WTC11 (cell line): ENCODE measurements around the gene AKR1C2.
"Not testable (repeated sequence)": the region's sequence is repeated elsewhere in the genome, so short reads cannot be mapped to it uniquely, and the experiment has no call there.

ENCODE experiments used
- CTCF ChIP-seq: fragments of 200-600 bp; IDR thresholded peaks from 2 replicates; pipeline ENCODE4 v1.8.0; 2022; ENCODE audit warnings: antibody characterized with exemption
- ERG ChIP-seq: fragments of 250-450 bp; sonication (Bioruptor Pico); IDR thresholded peaks from 2 replicates; pipeline ENCODE4 v1.8.0; 2021; ENCODE audit warnings: mild to moderate bottlenecking
- ESRRA ChIP-seq: sonication (generic); formaldehyde crosslinking; IDR thresholded peaks from 2 replicates; pipeline ENCODE4 v1.8.1; 2022; ENCODE audit warnings: mild to moderate bottlenecking, missing genetic modification reagents, borderline replicate concordance
- ZNF281 ChIP-seq: sonication (generic); formaldehyde crosslinking; IDR thresholded peaks from 2 replicates; pipeline ENCODE4 v1.8.0; 2023; ENCODE audit warnings: mild to moderate bottlenecking, missing genetic modification reagents

GRCh38 chr10:5003127-5004029 is at the start of gene AKR1C2:
- not testable (repeated sequence) for TF ChIP-seq ZNF281, CTCF, ESRRA, ERG
